IPS-18c (cell line): ENCODE data around the gene NCS1.
"Not testable (repeated sequence)": the region's sequence is repeated elsewhere in the genome, so short reads cannot be mapped to it uniquely, and the experiment has no call there.

ENCODE experiments used
- H3K4me3 ChIP-seq: 2 replicates; pipeline ENCODE4 v1.7.0; 2013; ENCODE audit warnings: low read depth, mild to moderate bottlenecking, low read length, moderate library complexity; ENCODE audit not compliant: insufficient read depth
- H3K9me3 ChIP-seq: one replicate; pipeline ENCODE4 v1.6.1; 2013; ENCODE audit warnings: mild to moderate bottlenecking, low read length, moderate library complexity; ENCODE audit not compliant: control insufficient read depth, insufficient read depth

Gene NCS1

DNA sequence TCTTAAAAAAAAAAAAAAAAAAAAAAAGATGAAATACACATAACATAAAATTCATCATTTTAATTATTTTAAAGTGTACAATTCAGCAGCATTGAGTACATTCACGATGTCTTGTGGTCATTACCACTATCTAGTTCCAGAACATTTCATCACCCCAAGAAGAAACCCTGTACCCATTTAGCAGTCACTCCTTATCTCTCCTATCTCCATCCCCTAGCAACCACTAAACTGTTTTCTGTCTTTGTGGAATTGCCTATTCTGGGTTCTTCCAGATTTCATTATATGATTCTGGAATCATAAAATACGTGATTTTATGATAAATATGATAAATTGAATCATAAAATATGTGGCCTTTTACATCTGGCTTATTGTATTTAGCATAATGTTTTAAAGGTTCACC is 84.4 kb downstream of the NCS1 start:
- peaks cover 2% of the 10 kb centered on the region for H3K9me3 ChIP-seq
- H3K4me3 ChIP-seq = no peak overlapping the region

DNA sequence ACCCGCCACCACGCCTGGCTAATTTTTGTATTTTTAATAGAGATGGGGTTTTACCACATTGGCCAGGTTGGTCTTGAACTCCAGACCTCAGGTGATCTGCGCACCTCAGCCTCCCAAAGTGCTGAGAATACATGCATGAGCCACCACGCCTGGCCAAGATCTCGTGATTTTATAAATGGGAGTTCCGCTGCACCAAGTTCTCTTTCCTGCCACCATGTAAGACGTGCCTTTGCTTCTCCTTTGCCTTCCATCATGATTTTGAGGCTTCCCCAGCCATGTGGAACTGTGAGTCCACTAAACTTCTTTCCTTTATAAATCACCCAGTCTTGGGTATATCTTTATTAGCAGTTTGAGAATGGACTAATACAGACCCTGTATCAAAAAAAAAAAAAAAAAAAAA is 85.9 kb downstream of the NCS1 start:
- H3K4me3 ChIP-seq, H3K9me3 ChIP-seq: not testable (repeated sequence)

DNA sequence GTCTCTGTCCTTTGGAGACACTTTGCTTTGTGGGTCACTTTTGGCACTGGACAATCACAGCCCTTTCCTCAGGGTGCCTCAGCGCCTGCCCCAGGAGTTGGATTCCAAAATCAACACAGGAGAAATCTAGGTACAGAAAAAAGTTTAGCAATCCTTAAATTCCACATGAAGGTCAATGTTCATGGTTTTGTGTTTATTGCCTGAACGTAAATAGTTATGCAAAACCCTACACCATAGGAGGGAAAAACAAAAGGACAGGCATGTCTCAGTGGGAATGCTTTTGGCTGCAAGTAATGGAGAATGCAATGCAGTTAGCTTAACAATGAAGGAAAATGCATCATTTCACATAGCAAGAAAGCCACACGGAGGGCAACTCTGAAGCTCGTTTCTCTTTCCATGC is 86.8 kb downstream of the NCS1 start:
- no peak overlapping the region for H3K4me3 ChIP-seq

DNA sequence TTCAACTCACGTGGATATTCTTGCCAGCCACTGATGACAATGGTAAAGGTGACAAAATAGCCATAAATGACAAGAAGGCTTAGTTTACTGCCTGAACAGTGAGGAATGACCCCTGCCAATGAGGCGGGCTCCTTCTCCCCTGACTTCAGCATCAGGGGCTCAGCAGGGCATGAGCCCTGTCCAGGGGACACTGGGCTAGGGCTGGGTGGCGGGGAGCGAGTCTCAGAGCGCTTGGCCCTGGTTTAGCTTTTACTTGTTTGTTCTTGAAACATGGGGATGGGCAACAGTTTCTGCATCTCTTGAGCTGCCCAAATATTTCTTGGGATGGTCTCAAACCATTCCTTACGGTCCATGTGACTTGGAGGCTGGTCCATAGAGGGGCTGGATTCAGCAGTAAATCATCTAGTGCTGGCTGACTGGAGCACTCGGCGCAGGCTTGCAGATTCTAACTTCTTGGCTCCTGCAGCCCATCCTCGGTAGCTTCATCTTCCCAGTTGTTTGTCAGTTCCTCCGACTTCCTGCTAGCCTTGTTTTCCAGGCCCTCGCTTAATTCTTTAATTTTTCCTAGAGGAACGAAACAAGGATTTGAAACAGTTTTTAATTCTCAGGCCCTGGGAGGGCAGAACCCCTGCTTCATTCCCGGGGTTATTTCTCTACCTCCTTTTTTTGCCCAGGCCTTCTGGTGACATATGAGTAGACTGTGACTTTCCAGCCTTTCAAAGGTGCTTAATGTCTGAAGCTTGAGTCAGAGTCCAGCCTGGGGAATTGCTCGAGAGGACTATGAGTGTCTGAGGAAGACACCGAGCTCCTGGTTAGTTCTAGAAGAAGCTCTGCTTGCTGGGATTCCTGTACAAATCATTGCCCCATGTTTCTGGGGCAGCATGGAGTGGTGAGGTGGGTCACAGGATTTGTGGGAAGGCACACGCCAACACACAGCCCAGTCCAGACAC is 88.9 kb downstream of the NCS1 start:
- H3K4me3 ChIP-seq = no peak overlapping the region

More for the DNA sequence above, 86.8 kb downstream of the NCS1 start:
- H3K9me3 ChIP-seq = peaks cover 2% of the 10 kb centered on the region

DNA sequence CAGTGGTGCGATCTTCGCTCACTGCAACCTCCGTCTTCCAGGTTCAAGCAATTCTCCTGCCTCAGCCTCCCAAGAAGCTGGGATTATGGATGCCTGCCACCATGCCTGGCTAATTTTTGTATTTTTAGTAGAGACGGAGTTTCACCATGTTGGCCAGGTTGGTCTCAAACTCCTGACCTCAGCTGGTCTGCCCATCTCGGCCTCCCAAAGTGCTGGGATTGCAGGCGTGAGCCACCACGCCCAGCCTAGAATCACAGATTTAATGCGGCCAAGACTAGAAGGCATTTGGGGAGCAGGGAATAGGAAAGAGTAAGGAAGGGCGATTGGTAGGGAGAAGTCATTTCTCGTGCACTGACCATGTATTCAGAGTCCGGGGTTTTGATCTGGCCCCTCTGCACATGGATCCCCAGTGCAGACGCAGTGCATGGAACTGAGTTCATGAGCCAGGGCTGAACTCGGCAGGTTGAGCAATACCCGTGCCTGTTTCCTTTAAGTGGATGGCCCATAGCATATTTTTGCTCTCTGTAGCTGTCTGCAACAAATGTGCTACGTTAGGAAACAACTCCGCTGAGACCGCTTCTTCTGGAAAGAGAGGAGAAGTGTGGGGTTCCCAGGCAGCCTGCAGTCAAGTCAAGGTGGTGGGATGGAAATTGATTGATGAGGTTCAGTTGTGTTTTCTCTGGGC is 90.0 kb downstream of the NCS1 start:
- Histone ChIP-seq H3K9me3 (peaks cover 2% of the 10 kb centered on the region), H3K4me3 (no peak overlapping the region)

More for the DNA sequence above, 88.9 kb downstream of the NCS1 start:
- peaks cover 2% of the 10 kb centered on the region for H3K9me3 ChIP-seq

DNA sequence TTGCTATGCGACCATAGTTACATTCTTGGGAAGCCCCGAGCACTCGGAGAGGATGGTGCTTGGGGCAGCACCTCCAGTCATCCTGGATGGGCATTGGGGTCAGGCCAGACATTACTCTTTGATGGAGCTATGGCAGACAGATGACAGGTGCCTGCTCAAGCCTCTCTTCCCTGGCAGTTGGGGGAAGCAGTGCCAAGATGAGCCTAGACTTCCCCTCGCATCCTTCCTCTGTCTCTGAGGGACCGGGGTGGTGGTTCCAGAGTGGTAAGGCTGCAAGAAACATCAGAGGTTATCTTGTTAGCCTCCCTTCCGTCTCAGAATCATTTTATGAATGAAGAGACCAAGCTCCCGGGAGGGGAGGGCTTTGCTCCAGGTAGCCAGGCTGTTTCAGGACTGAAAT is 90.6 kb downstream of the NCS1 start:
- H3K4me3 ChIP-seq = no peak overlapping the region
- peaks cover 2% of the 10 kb centered on the region for H3K9me3 ChIP-seq

DNA sequence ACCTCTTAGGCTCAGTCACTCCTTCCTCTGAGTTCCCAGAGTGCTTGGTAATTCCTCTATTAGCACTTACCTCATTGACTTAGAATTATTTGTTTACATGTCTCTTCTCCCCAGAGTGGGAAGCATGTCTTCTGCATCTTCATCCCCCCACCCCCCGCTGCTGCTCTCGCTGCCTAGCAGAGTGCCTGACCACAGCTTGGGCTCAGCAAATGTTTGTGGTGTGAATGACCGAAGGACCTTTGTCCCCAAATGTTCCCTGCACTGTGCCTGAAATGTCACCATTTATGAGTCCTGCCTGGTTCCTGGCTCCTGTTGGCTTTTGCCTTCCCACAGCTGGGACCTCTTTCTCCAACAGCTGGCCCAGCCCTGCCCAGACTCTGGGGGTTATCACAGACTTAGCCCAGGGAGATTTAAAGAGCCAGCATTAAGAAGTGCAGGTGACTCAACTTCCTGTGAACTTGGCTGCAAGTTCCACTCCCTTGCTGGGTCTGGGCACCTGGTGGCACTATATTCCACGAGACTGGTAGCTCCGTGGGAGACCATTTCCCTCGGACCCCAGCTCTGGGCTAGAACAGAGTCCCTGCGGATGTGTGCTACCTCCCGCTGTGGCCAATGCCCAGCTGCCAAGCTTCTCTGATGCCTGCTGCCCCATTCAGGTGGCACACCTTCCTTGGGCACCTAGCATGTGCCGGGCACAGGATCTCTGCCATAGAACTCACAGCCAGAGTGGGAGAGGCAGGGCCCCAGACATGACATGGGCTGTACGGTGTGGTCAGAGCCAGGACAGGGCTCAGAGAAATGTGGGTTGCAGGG is 91.6 kb downstream of the NCS1 start:
- Histone ChIP-seq H3K4me3 (no peak overlapping the region), H3K9me3 (peaks cover 2% of the 10 kb centered on the region)

DNA sequence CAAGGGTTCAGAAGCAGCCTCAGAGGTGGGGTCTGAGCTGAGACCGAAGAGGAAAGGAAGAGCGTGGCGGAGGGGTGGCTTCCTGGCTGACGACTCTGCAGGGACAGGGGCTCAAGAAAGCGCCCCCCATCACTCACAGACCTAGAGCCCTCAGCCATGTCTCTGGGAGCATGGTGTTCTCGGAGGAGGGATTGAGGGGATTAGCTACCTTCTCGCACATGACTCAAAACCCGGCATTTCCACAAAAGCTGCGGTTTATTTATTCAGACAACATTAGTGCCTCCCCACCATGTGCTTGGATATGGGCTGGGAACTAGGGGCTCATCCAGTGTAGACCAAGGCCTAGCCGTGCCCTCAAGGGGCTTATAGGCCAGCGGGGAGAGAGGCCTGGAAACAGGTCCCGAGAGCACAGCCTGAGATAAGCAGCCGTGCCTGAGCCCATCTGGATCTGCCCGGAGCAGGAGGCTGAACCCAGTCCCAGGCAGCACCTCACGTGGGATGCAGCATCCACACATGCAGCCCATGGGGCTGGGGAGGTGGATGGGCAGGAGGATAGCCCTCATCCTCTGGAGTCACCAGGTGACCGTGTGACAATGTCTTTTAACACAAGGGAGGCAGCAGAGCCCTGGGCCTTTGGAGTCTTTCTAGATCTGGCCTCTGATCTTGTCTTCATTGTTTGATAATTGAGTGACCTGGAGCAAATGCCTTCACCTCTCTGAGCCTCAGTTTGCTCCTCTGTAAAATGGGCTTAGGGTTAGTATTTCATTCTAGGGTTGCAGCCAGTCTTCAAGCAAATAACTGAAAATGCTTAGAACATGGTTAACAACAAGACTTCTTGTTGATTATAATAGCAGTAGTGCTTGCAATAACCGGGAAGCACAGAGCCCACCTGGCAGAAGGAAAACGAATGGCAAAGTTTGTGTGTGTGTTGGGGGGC is 92.5 kb downstream of the NCS1 start:
- H3K4me3 ChIP-seq = no peak overlapping the region
- no peaks in the 10 kb centered on the region for H3K9me3 ChIP-seq

DNA sequence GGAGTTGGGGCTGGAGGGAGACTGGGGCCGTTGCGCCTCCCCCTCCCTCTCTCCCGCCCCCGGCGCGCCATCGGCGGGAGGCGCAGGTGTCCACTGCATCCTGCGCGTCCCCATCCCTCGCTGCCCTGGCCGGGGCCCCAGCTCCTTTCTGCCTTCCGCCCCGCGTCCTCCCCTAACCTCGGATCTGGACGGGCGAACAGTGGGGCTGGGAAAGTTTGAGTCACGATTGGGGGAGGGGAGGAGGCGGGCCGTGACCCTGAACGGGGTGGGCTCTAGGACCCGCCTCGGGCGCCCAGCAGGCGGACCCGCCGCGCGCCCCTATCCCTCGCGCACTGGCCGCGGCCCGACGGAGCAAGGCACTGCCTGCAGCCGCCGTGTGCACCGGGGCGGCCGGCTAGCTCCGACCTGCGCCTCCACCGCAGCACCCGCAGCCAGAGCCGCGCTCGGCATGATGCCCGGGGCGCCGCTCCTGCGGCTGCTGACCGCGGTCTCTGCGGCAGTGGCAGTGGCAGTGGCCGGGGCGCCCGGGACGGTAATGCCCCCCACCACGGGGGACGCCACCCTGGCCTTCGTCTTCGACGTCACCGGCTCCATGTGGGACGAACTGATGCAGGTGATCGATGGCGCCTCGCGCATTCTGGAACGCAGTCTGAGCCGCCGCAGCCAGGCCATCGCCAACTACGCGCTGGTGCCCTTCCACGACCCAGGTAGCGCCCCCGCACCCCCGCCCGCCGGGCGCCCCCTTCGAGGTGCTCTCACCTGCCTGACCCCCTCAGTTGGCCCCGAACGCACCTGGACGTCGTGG is 93.4 kb downstream of the NCS1 start, which contains the start of gene HMCN2:
HMCN2 (plus strand) TSS at position 330 of the 805 bp plus-strand sequence; CDS start at position 449, 119 bp downstream.
- peak within 1 kb of the TSS; percentile 57 for H3K4me3 ChIP-seq

DNA sequence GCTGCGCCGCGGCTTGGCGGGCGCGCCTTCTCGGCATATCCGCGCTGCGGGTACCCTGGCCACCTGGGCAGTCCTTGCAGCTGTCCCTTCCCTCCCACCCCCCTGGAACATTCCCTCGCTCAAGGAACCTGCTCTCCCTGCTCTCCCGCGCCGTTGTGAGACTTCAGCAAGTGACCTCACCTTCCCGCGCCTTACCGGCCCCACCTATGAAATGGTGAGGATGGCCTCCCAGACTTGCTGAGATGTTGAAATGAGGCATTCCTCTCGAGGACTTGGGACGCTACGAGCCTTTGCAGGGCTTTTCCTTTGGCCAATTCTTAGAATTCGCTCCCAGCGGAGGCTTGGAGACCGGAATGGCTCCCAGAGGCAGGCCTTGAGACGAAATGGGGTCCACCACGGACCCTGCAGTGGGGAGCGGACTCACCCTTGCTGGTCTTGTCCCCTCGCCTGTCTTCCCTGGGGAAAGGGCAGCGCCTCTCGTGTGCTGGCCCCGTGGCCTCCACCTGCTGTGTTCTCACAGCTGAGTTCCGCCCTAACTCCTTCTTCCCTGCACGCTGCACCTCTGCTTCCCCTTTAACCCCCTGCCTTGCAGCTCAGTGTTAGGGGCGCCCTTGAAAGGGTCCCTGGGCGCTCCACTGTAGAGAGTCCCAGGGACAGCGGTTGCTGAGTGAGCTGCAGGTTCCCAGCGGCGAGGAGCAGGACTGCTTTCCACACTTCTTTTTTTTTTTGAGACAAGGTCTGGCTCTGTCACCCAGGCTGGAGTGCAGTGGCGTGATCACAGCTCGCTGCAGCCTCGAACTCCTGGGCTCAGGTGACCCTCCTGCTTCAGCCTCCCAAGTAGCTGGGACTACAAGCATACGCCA is 94.3 kb downstream of the NCS1 start:
- peak overlapping the region; percentile 57 for H3K4me3 ChIP-seq
- no peaks in the 10 kb centered on the region for H3K9me3 ChIP-seq

More for the DNA sequence above, 93.4 kb downstream of the NCS1 start, which contains the start of gene HMCN2:
- H3K9me3 ChIP-seq = no peaks in the 10 kb centered on the region

DNA sequence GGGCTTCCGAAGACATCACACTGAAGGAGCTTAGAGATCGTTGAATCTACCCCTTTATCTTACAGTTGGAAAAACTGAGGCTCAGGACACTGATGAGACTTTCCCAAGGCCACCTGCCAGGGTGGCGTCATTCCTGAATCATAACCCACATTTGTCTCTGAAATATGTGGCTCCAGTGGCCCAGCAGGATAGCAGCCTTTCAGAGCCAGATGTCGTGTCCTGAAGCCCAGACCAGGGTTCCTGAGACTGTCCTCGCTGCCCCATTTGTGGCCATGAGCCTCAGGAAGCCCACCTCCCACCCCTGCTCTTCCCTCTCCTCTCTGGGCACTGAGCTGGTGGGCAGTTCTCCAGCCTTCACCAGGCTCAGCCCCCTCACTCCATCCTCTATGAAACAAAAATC is 95.7 kb downstream of the NCS1 start:
- Histone ChIP-seq H3K9me3 (no peaks in the 10 kb centered on the region), H3K4me3 (no peak overlapping the region)

DNA sequence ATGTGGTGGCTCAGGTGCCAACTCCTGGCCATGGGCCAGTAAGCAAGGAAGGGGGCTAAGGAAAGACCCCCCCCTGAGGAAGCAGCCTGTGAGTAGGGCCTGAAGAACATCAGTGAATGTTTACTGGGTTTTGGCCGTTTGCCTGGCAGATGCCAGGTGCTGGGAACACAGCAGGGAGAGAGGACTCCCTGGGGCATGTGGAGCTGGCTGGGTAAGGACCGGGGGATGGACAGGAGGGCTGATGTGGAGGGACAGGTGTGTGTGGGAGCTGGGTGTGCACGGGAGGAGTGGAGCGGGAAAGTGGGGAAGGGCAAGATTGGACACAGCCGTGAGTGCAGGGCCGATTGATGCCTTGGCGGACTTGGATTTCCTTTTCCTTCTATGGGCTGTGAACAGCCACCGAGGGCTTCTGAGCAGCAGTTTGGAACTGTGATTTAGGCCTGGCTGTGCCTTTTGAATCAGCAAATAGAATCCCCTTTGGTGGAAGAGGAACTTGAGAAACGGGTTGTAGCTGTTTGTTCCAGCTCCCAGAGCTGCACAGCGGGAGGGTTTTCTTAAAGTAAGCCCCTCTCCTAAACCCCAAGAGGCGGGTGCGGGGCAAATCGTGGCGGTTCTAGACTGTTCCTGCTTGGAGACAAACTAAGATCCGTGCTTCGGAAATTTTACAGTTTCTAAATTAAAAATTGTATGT is 96.5 kb downstream of the NCS1 start:
- Histone ChIP-seq H3K9me3 (no peaks in the 10 kb centered on the region), H3K4me3 (peak overlapping the region; percentile 28; the same call in 1 of the 2 replicates)

DNA sequence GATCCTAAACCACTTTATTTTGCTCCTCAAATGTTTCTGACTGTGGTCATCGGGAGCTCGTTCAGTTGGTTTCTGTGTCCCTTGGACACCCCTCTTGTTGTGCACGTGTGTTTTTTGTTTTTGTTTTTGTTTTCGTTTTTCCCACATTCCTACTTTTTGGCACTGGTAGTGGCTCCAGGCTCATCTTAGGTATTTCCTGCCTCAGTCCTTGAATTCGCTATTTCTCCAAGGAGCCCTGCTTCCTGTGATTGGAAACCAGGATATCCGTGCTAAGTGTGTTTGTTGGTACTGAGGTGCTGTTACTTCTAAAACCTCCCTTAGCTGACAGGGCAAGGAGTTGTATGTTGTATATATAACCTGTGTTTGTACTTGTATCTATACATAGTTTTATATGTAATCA is 99.3 kb downstream of the NCS1 start:
- Histone ChIP-seq H3K9me3 (no peaks in the 10 kb centered on the region), H3K4me3 (no peak overlapping the region)

DNA sequence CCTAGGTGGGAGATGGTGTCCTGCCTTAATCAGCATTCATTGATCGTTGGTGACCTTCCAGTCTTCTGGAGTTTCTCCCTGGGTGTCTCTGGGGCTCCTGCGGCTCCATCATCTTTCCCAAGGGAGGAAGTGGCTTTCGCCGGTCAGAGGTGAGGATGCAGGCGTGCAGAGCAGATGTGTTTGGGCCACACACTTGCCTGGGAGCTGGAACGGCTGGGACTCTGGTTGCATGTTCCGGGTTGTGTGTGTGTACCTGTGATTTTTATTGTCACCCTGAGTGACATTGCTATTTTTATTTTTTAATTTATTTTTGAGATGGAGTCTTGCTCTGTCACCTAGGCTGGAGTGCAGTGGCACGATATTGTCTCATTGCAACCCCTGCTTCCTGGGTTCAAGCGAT is 103.0 kb downstream of the NCS1 start:
- Histone ChIP-seq H3K9me3 (no peaks in the 10 kb centered on the region), H3K4me3 (no peak overlapping the region)
